ENCODE results near the gene FAM107B. TPM values are rescaled to one million over a fixed set of nuclear protein-coding genes. Genes with fewer than 3 reads are reported as not detected.

The FAM107B gene
- total and polyA plus RNA-seq, 11 donors = 1.9 to 27.6 (median 4.9) TPM

- peak overlapping the region in 10 of 12 donors; percentile 6 to 87 (median 52) for H3K27ac ChIP-seq
- no peaks in the 10 kb centered on the region for H3K36me3 ChIP-seq
- peaks cover 0 to 55% (median 22%) of the 10 kb centered on the region in 12 donors for H3K4me1 ChIP-seq
- intact Hi-C loops (cut with DNase I) = no loop called here
- no peak overlapping the region for H3K4me3 ChIP-seq
- TF ChIP-seq POLR2A (IDR thresholded peaks at IDR 0.05) = no peak
- TF ChIP-seq CTCF (IDR thresholded peaks at IDR 0.05) = no peak
- ATAC-seq = peak; percentile 43 to 79 (median 68)
- no peak for DNase-seq
- H3K9me3 ChIP-seq = peaks cover 0 to 3% (median 0%) of the 10 kb centered on the region in 12 donors
- 46 to 56% (median 53%) methylated on average over 3 of the region's 3 CpGs for WGBS, 4 donors
- H3K27me3 ChIP-seq = no peaks in the 10 kb centered on the region
These were observed 33.9 kb downstream of the FAM107B start for GRCh38 chr10:14740684-14741247.

GRCh38 chr10:14737808-14738545 is 36.7 kb downstream of the FAM107B start:
- no peaks in the 10 kb centered on the region for H3K9me3 ChIP-seq
- no peaks in the 10 kb centered on the region for H3K36me3 ChIP-seq
- 62 to 73% (median 72%) methylated on average over 11 of the region's 11 CpGs for WGBS, 4 donors
- DNase-seq = no peak
- TF ChIP-seq CTCF (IDR thresholded peaks at IDR 0.05) = no peak
- no peak for TF ChIP-seq POLR2A (IDR thresholded peaks at IDR 0.05)
- intact Hi-C loops (cut with DNase I) = loop anchor here in 1 of 10 donors (10.0 kb wide), 1 partner anchor 93 kb away; no protein-coding TSS in a partner anchor
- no peak overlapping the region for H3K4me3 ChIP-seq
- H3K4me1 ChIP-seq = peaks cover 0 to 54% (median 22%) of the 10 kb centered on the region in 12 donors
- ATAC-seq = no peak
- H3K27me3 ChIP-seq = no peaks in the 10 kb centered on the region
- peak overlapping the region in 7 of 12 donors; percentile 12 to 91 (median 68) for H3K27ac ChIP-seq

GRCh38 chr10:14736600-14737081 is 38.1 kb downstream of the FAM107B start:
- Histone ChIP-seq H3K27me3 (no peaks in the 10 kb centered on the region), H3K9me3 (no peaks in the 10 kb centered on the region), H3K4me1 (peaks cover 0 to 46% (median 20%) of the 10 kb centered on the region in 12 donors), H3K27ac (peak overlapping the region; percentile 23 to 91 (median 66)), H3K36me3 (no peaks in the 10 kb centered on the region), H3K4me3 (no peak overlapping the region)
- peak; percentile 69 to 80 (median 73) for ATAC-seq
- DNase-seq = peak in 4 of 5 donors; percentile 38 to 55 (median 48)
- TF ChIP-seq POLR2A (IDR thresholded peaks at IDR 0.05) (no peak), CTCF (IDR thresholded peaks at IDR 0.05) (peak in 1 of 12 donors; percentile 31)
- WGBS, 4 donors = 22 to 35% (median 29%) methylated on average over 4 of the region's 4 CpGs
- intact Hi-C loops (cut with DNase I) = loop anchor here in 1 of 10 donors (10.0 kb wide), 1 partner anchor 92 kb away; no protein-coding TSS in a partner anchor

GRCh38 chr10:14736043-14736442 is 38.7 kb downstream of the FAM107B start:
- no peak for DNase-seq
- no peaks in the 10 kb centered on the region for H3K9me3 ChIP-seq
- ATAC-seq = no peak
- H3K36me3 ChIP-seq = no peaks in the 10 kb centered on the region
- H3K27ac ChIP-seq = peak overlapping the region in 9 of 12 donors; percentile 24 to 91 (median 68)
- TF ChIP-seq POLR2A (IDR thresholded peaks at IDR 0.05) (no peak), CTCF (IDR thresholded peaks at IDR 0.05) (no peak)
- H3K27me3 ChIP-seq = no peaks in the 10 kb centered on the region
- WGBS, 4 donors = 87 to 94% (median 90%) methylated on average over 2 of the region's 2 CpGs
- H3K4me3 ChIP-seq = no peak overlapping the region
- peaks cover 0 to 42% (median 18%) of the 10 kb centered on the region in 12 donors for H3K4me1 ChIP-seq
- intact Hi-C loops (cut with DNase I) = loop anchor here in 1 of 10 donors (10.0 kb wide), 1 partner anchor 91 kb away; no protein-coding TSS in a partner anchor

All from heart left ventricle (tissue), 16 donors.